Stimulated activated CD4-positive, alpha-beta T cell treated with anti-CD3 and anti-CD28 coated beads, Interleukin-1b, Interleukin-23, amount 100 ng/mL, for 1 hour (primary cell): ENCODE measurements around the gene GPR68.
A peak's percentile ranks its signal among the peaks of the same experiment; 100 is the strongest.
"Not testable (repeated sequence)": the region's sequence is repeated elsewhere in the genome, so short reads cannot be mapped to it uniquely, and the experiment has no call there.

Source experiments
- DNase-seq, 2 donors: peaks; one replicate each; pipeline ENCODE4 v3.0.0-alpha.2; 2020; ENCODE audit warnings: low read depth in 2 of 2

The GPR68 gene

DNA sequence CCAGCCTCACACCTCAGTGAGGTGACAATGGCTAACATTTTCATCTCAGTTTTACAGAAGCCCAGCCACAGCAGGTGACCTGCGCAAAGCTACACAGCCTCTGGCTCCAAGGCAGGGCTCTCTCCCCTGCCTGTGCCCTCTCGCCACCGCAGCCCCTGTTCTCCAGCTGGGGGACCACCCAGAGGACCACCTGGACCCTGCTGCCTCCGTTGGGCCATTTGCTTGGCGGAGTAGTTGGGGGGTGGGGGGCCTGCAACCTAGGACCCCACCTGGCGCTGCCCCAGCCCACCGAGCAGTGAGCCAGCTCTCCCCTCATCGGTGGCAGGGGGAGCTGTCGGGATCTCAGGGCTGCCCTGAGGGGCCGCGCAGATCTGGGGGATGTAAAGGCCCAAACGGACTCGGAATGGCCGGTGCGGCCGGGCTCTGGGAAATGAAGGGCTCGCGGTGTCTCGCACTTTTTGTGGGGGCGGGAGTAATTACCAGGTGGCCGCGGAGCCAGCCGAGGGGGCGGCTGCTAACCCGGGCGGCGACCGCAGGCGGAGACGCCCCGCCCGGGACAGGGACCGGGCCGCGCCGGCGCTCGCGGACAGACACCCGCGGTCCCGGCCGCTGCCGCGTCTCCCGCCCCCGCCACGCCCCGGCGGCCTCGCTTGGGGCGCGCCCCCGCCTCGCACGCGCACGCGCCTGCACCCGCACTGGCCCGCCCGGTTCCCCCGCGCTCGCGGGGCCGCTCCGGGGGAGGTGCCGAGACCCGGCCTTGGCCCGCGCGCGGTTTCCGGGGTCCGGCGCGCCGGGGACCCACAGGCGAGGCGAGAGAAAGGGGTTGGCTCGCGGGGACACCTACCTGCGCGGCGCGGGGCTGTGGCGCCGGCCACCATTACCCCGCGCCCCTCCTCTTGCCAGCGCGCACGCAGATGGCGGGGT lies 8.6 kb upstream of the GPR68 start:
- DNase-seq, result no peak

- DNase-seq, result no peak
These were observed 6.4 kb upstream of the GPR68 start for GRCh38 chr14:91250912-91251311.

DNA sequence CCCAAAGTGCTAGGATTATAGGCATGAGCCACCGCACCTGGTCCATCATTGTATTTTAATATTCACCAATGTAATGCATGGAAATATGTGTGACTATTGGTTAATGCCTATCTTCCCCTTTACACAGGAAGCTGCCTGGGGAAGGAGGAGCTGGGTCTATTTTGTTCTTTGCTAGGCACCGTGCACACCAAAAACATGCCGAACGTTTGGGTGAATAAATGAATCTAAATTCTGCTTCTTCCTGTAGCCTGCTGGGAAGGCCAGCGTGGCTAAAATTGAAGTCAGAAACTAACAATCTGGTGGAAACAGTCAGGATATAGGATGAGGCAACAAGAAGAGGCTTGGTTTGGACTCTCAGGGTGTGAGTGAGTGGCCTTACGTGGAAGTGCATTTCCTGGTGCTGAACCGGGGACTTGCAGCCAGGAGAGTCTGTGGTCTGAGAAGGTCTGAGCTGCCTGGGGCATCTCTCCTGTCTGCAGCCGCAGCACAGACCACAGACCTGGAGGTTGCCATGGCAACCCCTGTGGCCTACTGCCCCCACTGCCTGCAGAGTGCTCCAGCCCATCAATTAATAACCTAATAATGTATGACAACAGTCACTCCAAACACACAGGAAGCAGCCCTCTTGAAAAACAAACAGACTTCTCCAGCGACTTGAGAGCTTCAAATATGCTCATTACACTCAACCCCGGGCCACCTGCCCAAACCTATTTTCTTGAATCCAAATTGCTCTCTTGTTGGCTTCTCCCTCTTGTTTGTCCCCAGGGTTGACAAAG lies 5.5 kb upstream of the GPR68 start:
- DNase-seq, result no peak

DNA sequence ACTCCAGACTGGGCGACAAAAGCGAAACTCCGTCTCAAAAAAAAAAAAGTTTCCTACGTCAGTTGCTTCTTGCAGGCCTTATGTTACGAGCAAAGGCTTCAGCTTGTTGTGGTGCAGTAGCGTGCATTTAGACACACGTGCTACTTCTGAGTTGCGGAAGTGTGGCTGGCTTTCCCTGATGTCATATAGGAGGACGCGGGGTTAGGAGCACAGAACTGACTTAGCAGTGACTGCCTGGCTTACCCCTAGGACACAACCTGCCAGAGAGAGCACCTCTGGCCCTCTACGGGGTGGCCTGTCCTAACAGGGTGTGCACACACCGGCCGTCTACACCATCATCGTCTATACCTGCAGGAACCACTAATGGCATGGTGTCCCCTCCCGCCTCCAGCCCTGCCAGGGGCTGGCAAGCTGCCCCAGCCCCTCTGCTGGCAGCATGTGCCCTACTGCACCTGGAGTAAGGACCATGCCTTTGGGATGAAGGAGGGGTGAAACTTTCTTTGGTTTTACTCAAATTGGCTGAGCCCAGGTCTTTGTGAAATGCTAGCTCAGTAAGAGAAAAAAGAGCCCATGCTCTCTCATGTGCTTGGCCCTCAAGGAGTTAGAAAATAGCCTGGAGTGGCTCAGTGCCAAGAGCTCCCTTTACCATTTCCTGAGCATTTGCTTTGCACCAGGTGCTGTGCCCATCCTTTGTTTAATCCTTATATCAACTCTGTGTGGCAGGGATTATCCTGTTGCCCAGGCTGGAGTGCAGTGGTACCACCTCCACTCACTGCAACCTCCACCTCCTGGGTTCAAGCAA lies 1.7 kb upstream of the GPR68 start:
- peak in 1 of 2 donors; percentile 70 for DNase-seq

- not testable (repeated sequence) for DNase-seq
These were observed 1.1 kb upstream of the GPR68 start for GRCh38 chr14:91245616-91246015.

DNA sequence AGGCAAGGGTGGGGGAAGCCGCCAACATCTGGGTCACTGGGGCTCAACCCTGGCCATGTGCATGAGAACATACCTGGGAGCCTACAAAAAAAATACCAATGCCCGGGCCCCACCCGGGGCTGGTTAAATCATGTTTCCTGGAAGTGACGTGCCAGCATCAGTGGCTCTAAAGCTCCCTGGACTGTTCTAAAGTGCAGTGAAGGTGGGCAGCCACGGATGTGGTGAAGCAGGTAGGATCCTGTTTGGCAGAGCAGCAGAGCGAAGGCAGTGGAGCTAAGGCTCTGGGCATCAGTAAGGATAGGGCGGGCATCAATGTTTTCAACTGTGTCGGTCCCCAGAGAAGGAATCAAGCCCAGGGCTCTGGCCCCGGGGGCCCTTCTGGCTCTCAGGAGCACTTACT lies 525 bp upstream of the GPR68 start:
- DNase-seq, result peak in 1 of 2 donors; percentile 36

GRCh38 chr14:91243074-91243471 lies 1.4 kb downstream of the GPR68 start:
- DNase-seq, result no peak

DNA sequence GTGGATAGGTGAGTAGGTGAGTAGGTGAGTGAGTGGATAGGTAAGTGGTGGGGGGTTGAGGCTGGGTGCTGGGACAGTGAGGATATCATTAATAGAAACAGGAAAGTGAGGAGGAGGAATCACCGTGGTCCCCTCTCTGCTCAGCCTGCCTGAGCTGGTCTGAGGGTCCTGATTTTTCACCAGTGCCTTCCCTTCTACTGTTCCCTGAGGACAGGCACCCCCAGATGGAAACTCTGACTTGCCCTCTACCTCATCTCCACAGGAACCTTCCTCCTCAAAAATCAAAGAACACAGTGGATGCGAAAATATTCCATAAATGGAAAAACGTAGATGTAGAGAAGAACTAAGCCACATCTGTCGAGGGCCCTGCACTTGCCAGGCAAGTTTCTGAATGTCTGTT lies 1.9 kb downstream of the GPR68 start:
- no peak for DNase-seq

DNA sequence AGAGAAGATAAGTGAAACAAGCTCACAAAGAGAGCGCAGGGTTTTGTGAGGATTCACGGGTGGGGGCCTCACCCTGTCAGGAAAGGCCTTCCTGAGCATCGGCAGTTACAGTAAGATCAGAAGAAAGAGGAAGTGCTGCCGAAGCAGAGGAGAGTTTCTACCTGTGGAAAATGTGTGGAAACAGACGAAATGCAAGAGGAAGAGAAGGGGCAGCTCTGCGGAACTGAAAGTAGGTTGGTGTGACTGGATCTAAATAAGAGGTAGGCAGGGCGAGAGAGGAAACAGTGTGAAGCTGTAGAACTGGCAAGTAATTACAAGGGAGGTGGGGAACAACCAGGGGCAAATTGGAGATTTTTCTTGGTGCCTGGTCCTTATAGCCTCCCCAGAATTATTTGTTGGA lies 2.6 kb downstream of the GPR68 start:
- no peak for DNase-seq

GRCh38 chr14:91238661-91239060 lies 5.8 kb downstream of the GPR68 start:
- DNase-seq, result no peak

GRCh38 chr14:91238085-91238484 lies 6.4 kb downstream of the GPR68 start:
- DNase-seq, result no peak

DNA sequence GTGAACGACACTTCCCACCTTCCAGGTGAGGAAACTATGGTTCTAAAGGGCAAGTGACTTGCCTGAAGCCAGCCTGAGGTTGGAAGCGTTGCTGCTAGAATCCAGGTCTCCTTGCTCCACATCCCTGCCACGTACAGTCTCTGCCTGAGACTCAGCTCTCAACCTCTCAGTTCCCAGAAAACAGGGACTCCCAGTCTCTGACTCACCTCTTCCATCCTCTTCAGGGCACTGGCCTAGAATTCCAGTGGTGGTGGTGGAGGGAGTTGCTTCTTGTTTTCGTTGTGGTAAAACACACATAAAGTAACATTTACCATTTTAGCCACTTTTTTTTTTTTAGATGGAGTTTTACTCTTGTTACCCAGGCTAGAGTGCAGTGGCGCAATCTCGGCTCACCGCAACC lies 7.3 kb downstream of the GPR68 start:
- DNase-seq, result no peak

DNA sequence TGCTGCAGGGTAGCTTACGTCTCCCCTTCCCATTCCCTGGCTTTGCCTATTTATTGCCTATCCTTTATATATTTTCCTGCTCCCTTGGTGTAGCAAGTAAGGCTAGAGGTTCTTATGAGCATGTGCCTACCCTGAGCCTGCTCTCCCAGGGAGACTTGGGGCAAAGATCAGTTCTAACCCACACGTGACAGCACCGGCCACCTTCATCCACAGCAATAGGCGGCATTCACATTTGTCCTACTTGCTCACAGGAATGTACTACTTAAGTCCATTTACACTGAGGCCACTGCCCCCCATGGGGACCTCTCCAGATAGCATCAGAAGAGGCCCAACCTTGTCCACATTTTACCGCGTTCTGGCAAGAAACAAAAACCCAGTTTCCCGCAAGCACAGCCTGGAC lies 8.7 kb downstream of the GPR68 start:
- no peak for DNase-seq

GRCh38 chr14:91234791-91235114 lies 9.8 kb downstream of the GPR68 start:
- DNase-seq, result no peak

DNA sequence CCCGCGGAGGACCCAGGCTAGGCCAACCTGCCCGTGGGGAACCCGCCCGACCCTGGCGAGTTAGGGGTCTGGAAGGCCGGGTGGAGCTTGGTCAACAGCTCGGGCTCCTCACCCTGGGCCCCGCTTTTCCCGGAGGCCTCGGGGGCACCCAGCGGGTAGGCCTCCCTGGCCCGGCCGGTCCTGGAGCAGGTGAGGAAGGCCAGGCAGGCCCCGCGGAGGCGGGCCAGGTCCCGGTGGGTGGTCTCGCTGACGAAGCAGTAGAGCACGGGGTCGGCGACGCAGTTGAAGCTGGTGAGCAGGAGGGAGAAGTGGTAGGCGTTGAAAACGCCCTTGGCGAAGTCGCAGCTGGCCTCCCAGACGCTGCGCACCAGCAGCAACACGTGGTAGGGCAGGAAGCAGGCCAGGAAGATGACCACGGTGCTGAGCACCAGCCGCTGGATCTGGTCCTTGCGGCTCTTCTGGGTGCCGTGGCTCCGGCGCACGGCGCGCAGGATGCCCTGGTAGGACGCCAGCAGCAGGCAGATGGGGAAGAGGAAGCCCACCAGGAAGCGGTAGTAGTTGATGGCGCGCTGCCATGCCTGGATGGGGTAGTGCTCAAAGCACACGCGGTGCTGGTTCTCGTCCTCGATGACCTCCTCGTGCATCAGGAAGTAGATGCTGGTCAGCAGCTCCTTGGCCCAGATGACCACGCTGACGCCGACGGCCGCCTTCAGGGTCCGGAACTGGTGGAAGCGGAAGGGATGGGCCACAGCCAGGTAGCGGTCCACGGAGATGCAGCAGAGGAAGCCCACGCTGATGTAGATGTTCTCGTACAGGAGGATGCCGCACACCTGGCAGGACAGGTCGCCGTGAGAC lies 10.3 kb downstream of the GPR68 start:
- DNase-seq, result no peak

GRCh38 chr14:91232603-91233002 lies 11.9 kb downstream of the GPR68 start:
- DNase-seq, result no peak

DNA sequence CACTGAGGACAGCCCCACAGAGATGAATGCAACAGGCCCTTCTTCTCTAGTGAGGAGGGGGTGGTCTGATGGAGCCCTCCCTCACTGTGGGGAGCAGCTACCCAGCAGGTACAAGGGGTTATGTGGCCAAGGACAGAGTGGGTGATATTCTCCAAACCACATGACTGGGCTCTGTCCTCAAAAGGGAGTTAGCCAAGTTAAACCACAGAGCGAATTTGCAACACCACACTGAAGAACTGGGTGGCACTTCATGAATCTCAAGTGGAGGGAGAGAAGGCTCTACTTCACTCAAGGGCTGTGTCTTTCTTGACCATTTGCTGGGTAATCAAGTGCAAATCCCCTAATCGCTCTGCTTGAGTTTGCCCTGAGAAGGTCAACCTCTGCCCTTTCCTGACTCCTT lies 12.5 kb downstream of the GPR68 start:
- DNase-seq, result no peak

GRCh38 chr14:91231446-91231845 lies 13.1 kb downstream of the GPR68 start:
- no peak for DNase-seq

DNA sequence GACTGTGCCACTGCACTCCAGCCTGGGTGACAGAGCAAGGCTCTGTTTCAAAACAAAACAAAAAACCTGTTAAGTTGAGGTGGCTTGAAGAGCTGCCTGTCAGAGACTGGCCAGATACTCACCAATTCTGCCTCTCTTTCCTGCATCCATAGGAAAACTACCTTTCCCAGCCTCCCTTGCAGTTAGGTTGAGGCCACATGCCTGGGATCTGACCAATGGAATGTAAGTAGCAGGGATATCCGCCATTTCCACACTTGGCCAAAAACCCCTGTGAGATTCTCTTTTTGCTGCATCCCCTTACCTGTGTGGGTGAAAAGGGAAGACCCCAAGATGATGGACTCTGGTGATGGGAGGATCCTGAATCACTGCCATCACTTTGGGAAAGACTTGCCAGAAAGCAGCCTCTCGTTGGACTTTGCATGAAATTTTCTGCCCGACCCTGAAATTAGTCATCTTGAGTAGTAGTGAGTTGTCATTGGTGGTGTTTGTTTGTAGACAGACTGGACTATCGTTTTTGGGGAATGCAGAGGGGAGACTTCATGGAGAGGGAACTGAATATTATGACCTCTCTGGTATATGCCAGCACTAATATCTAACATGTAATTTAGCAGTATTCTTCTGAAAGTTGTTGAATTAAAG lies 14.0 kb downstream of the GPR68 start:
- DNase-seq, result no peak

DNA sequence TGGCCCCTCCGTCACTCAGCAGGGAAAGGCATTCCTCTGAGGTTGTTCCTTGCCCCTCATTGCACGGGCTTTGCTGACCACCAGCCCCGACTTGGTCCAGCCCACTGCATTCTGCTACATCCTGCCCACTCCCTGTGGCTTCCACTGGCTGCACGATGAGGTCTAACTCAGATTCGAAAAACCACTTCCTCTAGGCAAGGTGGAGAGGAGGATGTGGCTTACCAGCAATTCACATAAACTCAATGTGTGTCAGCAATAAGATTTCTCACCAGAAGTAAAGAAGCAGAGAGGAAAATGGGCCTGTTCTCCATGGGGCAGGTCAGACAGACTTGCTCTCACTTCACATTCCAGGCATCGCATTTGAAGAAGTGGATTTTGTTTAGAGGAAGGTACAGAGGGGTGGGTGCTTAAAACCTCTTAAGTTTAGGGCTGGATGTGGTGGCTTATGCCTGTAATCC lies 14.7 kb downstream of the GPR68 start:
- no peak for DNase-seq

GRCh38 chr14:91229005-91229382 lies 15.5 kb downstream of the GPR68 start:
- DNase-seq, result no peak
